Ureter (tissue), 1 donor: Measurements from ENCODE around the gene FUT8. TPM values are rescaled to one million over a fixed set of nuclear protein-coding genes. Genes with fewer than 3 reads are reported as not detected.

ENCODE experiments used
- DNase-seq: peaks from one replicate; pipeline ENCODE4 v3.0.0-alpha.2; 2020; ENCODE audit warnings: low spot score
- total RNA-seq: library from RNA; stranded (reverse); gene quantifications from one replicate; pipeline ENCODE4 v1.2.4, GENCODE V29; 2023
- donor health status: DM: yes; HTN: yes; CAD: no.

The FUT8 gene
- total RNA-seq, 1 donor from 2014 or later, result 38.0 TPM

- DNase-seq, result no peak
Measured at GRCh38 chr14:65495196-65495595, 82.7 kb downstream of the FUT8 start.

DNA sequence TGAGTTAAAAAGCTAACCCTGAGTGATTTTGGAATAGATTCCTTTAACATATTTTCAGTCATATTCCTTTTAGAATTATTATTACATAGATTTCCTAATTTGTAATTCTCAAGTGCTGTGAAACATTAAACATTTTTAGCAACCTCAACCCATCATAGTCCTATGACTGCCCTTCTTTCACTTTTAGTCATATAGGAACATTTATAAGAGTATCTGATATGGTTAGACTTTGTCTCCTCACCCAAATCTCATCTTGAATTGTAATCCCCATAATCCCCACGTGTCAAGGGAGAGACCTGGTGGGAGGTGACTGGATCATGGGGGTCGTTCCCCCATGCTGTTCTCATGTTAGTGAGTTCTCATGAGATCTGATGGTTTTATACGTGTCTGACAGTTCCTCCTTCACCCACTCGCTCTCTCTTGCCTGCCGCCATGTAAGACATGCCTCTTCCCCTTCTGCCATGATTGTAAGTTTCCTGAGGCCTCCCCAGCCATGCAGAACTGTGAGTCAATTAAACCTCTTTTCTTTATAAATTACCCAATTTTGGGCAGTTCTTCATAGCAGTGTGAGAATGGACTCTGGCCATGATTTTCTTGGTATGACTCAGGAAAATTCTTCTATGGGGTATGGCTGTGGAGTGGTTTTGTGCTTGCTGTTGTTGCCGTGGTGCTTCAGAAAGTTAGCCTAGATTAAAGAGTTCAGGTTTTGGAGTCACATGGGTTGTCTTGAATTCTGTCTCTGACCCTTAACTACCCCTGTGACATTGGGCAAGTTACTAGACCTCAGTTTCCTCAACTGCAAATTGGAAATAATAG lies 83.9 kb downstream of the FUT8 start:
- DNase-seq, result no peak

DNA sequence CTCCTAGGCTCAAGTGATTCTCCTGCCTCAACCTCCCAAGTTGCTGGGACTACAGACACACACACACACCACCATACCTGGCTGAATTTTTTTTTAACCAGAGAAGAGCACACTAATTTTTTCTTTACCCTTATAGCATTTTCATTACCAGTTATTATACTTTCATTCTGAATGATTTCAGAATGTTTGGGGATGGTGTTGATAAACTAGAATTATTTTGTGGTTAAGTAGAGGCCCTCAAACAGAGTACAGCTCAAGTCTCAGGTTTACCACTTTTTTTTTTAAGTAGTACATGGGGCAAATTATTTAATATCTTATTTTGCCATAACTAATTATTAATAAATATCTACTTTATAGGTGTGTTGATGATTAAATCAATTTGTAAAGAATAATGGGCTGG lies 86.6 kb downstream of the FUT8 start:
- no peak for DNase-seq

GRCh38 chr14:65500075-65500474 lies 87.5 kb downstream of the FUT8 start:
- DNase-seq, result no peak

GRCh38 chr14:65501328-65501727 lies 88.8 kb downstream of the FUT8 start:
- DNase-seq, result no peak

GRCh38 chr14:65502676-65503124 lies 90.2 kb downstream of the FUT8 start:
- DNase-seq, result no peak

GRCh38 chr14:65503771-65504170 lies 91.2 kb downstream of the FUT8 start:
- DNase-seq, result no peak

GRCh38 chr14:65506801-65507200 lies 94.3 kb downstream of the FUT8 start:
- no peak for DNase-seq

DNA sequence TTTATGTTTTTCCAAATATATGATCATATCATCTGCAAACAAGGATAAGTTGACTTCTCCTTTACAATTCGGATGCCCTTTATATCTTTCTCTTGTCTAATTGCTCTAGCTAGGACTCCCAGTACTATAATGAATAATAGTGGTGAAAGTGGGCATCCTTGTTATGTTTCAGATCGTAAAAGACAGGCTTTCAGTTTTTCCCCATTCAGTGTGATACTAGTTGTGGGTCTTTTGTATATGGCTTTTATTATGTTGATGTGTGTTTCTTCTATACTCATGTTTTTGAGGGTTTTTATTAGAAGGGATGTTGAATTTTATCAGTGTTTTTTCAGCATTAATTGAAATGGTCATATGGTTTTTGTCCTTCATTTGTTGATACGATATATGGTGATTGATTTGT lies 97.3 kb downstream of the FUT8 start:
- DNase-seq, result no peak

GRCh38 chr14:65513671-65514070 lies 101.1 kb downstream of the FUT8 start:
- no peak for DNase-seq

DNA sequence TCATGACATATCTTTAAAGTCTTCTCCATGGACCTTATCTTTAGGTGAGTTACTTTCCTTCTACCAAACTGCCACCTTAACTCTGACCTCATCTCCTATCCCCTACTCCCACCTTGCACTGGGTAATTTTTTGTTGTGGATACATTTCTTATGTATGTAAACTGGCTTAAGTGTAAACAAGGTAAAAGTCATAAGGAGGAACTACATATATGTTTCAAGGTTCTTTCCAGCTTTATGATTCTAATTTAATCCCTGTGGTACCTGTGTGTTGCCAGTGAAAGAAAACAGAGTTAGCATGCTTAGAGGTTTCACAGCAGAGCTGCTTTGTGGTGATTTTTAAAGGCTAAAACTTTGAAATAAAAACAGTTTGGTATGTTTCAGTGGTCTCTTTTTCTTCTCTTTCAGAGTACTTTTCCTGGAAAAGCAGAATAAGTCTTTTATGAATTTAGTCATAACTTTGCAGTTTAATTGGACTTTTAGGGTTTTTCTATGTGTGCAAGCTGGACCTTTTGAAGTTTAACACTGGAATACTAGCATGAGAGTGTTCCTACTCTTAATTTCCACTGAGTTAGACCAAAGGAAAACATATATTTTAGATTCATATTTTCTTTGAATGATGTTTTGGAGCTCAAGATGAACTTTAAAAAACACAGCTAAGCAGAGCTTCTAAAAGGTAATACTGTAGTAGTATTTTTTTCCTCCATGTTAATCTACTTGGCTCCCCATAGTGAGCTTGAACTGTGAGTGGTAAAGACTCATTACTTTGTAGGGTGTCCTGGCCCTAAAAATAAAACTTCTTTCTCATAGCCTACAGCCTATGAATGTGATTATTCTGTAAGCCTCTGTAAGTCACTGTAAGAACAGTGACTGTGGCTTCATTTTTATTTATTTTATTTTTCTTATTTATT lies 105.4 kb downstream of the FUT8 start:
- DNase-seq, result no peak

GRCh38 chr14:65528069-65528468 lies 115.5 kb downstream of the FUT8 start:
- no peak for DNase-seq

DNA sequence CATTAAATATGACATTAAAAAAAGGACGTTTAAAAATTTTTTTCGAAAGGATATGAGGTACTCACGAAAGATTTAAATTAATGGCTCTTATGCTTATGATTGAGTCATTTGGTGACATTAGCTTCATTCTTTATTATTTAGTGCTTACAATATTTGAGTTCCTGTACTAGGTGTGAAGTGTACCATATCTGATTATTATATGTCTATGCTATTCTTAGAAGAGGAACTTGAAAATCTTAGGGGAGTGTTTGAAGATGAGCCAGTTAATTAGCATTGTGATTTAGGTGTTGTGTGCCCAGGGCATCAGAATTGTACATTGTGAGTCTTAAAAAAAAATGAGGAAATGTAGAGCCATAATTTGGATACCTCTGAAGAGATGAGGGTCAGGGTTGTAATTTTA lies 118.6 kb downstream of the FUT8 start:
- DNase-seq, result no peak

GRCh38 chr14:65533736-65534404 lies 121.3 kb downstream of the FUT8 start:
- DNase-seq, result no peak

DNA sequence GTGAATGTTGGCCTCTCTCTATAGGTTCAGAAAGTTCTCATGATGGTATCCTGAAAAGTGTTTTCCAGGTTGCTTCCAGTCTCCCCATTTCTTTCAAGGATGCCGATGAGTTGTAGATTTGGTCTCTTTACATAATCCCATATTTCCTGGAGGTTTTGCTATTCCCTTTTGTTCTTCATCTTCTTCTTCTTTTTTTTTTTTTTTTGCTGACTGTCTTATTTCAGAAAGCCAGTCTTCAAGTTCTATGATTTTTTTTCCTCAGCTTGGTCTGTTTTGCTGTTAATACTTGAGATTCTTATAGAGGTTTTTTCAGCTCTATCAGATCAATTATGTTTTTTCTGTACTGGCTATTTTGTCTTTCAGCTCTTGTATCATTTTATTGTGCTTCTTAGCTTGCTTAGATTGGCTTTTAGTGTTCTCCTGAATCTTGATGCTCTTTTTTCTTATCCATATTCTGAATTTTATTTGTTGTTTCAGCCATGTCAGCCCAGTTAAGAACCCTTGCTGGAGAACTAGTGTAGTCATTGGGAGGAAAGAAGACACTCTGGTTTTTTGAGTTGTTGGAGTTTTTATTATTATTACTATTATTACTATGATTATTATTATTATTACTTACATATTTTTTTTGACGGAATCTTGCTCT lies 124.4 kb downstream of the FUT8 start:
- DNase-seq, result no peak

DNA sequence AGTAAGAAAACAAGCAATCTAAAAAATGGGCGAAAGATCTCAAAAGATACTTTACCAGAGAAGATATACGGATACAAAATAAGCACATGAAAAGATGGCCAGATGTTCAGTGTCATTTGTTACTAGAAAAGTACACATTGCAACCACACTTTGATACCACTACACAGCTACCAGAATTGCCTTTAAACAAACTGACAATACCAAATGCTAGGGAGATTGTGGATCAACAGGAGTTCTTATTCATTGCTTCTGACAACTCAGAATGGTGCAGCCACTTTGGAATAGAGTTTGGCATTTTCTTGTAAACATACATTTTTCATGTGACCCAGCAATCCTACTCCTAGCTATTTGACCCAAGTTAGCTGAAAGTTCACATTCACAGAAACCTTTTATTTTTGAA lies 136.3 kb downstream of the FUT8 start:
- no peak for DNase-seq

DNA sequence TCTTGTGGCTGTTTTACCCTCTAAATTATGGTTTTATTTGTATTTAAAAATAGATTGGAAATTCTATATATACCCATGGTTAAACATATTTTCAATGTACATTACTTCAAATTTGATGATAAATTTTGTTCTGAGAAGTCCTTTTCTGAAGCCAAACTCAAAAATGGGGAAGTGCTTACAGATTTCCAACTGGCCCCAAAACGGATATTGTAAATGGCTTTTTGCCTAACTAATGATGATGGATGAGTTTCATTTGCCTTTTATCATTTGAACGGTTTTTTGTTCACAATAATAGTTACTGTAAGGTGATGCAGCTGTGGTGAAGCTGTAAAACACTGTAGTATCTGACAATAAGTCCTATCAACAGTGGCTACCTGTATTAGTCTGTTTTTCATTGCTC lies 136.9 kb downstream of the FUT8 start:
- DNase-seq, result no peak

GRCh38 chr14:65550779-65551643 lies 138.5 kb downstream of the FUT8 start:
- DNase-seq, result no peak

DNA sequence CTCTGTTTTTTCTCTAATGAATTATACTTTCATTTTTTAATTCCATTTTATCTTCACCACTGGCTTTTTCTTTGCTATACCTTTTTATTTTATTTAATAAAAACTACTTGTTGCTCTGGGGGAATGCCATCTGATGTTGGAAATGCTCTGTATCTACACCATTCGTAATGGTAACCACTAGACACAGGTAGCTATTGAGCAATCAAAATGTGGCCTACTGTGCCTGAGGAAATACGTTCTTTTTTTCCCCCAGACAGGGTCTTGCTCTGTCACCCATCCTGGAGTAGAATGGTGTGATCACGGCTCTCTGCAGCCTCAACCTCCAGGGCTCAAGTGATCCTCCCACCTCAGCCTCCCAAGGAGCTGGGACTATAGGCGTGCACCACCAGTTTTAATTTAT lies 140.2 kb downstream of the FUT8 start:
- DNase-seq, result no peak

DNA sequence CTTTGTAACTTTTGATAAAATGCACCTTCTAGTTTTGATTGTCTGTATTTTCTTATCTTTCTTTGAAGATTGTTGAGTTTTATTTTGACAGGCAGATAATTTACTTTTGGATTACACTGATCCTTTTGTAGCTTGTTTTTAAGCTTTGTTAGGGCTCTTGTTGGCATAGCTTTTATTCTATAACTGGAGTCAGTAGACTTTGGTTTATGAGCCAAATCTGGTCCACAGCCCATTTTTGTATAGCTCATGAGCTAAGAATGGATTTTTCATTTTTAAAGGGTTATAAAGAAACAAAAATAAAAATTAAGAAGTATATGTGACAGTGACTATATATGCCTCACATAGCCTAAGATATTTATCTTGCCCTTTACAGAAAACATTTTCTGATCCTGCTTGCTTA lies 142.3 kb downstream of the FUT8 start:
- DNase-seq, result no peak

- no peak for DNase-seq
Measured at GRCh38 chr14:65555358-65555757, 142.8 kb downstream of the FUT8 start.
